Measurements from ENCODE around the gene CHKA.

CHKA gene

DNA sequence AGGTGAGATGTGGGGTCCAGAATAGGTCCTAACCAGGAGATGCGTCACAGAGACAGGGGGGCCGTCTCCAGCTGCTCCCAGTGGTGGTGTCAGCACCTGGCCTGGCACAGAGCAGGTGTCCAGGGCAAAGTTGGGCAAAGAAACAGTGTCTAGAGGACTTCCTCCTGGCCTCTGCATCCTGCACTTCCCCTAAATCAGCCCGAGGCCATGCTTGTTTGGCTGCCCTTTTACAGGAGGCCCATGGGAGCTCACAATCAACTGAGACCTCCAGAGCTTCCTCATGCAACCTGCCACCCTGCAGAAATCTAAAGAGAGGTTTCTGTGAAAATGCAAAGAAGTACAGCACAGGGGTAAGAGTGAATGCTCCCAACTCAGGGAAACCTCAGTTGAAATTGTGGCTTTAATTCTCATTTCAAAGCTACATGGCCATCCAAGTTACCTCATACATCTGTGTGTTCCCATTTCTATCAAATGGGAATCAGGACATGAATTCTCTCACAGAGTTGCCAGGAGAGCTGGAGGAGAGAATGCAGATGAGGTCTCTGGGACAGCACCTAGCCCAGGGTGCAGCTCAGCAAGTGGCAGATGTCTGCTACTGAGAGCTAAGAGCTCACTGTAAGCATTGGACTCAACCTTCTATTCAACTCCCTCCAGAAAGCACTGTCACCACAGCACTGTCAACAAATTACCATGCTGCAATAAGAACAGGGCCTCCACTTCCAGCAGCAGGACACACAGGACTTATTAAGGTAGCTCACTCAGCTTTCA, 49.7 kb downstream of the CHKA start:
- no peak for DNase-seq (ENCODE audit: low spot score)

DNA sequence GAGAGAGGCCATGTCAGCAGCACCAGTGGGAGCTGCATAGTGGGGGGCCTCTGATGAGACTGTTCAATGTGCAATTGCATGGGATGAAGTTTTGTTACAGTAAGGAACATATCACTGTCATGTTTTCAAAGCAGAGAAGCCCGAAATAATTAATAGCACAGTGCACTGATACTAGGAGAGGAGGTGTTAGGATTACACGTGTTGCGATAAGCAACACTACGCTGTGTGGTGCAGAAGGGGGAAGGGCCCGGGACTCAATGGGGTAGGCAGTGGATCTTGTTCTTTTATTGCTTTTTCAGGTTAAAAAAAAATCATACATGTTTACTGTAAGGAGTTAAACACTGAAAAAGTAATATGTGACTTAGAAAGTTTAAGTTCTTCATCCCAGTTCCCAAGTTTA, 53.2 kb downstream of the CHKA start:
- DNase-seq (ENCODE audit: low spot score), result no peak

DNA sequence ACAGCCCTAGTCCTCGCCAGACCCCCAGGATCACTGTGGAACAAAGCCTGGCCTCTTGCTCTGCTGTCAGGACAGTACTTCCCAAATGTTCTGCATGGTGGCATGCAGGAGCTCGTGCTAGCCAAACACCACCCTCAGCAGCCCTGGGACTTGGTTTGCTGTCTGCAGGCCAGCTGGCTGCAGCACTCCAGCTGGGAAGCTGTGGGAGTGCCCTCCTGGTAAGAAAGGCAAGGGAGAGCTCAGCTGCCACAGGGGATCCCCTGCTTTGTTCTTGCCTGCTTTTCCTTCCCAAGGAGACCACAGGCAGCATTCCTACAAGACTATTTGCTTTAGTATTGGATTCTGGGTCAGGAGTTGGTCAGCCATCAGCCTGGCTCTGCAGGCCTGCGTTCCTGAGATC, 54.4 kb downstream of the CHKA start:
- no peak for DNase-seq (ENCODE audit: low spot score)

DNA sequence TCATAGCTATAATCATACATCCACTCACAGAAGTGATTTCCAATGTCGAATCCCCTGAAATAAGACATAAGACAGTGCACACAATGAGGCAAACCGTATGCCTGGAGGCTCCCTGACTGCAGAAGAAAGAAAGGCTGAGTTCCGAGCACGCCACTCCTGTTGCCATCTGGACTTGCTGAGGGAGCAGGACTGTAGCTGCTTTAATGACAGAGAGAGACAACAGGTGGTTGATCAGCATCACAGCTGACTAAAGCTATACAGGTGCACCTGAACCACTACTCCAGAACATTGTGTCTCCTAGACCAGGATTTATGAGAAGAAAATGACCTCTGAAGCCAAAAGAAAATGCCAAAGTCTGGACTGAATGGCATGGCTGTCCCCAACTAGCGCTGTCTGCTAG, 55.3 kb downstream of the CHKA start:
- no peak for DNase-seq (ENCODE audit: low spot score)

DNA sequence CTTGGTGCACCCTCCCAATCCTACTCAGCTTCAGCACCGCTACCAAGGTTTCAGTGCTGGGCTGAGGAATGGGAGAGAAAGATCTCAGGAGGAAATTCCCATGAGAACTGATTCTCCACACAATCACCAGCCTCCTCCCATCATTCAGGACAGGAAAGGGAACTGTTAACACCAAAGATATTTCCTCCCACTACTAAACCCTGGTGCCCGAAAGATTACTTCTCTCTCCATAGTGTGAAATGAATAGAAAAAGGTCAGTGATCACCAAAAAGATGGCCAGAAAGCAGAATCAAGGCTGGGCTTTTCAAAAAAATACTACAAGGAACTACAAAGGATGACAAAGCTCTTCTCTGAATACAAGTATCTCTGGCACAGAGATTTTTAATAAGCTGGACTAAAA, 56.3 kb downstream of the CHKA start:
- no peak for DNase-seq (ENCODE audit: low spot score)

DNA sequence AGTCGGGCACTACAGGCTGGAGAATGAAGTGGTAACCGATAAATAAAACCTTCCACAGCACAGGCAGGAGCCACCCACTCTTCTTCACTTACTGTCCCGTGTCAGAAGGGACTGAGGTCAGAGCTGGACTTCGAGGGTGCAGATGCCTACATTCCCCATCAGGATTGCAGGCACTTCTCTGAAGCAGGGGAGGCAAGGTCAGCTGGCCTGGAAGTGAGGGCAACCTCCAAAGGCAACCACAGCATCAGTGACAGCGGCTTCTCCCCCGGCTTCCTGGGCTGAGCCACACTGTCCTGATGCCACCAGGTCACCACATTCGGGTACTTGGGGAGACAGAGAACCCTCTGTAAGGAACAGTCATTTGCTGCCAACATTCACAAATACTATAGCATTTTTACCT, 59.7 kb downstream of the CHKA start:
- no peak for DNase-seq (ENCODE audit: low spot score)

DNA sequence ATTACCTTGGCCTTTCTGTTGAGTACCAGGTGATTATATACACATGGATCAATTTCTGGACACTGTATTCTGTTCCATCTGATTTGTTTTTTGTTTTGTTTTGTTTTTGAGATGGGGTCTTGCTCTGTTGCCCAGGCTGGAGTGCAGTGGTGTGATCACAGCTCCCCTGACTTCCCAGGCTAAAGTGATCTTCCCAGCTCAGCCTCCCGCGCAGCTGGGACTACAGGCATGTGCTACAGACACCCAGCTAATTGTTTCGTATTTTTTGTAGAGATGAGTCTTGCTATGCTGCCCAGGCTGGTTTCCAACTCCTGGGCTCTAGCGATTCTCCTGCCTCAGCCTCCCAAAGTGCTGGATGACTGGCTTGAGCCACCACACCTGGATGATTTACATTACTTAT, 63.4 kb downstream of the CHKA start:
- DNase-seq (ENCODE audit: low spot score), result no peak

DNA sequence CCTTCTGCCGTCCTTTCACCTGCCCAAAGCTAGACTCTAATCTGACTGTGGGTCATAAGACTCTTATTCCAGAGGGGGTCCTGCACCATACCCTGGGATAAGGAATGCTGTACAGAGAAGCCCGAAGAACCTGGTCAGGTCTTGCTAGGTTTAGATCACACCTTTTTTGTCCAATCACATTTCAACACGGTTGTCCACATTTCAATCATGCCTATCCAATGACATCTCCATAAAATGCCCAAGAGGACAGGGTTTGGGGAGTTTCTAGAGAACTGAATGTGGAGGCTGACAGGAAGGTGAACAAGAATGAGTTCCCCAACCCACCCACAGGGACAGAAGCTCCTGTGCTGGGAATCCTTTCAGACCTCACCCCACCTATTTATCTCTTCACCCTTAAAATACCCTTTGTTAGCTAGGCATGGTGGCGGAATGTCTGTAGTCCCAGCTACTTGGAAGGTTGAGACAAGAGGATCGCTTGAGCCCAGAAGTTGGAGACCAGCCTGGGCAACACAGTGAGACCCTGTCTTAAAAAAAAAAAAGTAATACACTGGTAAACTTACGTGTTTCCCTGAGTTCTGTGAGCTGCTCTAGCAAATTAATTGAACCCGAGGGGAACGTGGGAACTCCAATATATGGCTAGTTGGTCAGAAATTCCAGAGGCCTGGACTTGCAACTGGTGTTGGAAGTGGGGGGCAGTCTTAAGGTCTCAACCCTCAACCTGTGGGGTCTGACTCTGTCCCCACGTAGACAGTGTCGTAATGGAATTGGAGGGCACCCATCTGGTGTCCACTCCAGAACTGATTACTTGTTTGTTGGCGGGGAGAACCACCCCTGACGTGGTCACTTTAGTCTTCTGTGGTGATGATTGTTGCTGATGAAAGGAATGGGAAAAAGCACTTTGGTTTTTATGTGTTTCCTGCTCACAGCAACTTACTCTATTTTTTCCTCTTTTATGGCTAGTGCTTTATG, 64.6 kb downstream of the CHKA start:
- DNase-seq (ENCODE audit: low spot score), result no peak

DNA sequence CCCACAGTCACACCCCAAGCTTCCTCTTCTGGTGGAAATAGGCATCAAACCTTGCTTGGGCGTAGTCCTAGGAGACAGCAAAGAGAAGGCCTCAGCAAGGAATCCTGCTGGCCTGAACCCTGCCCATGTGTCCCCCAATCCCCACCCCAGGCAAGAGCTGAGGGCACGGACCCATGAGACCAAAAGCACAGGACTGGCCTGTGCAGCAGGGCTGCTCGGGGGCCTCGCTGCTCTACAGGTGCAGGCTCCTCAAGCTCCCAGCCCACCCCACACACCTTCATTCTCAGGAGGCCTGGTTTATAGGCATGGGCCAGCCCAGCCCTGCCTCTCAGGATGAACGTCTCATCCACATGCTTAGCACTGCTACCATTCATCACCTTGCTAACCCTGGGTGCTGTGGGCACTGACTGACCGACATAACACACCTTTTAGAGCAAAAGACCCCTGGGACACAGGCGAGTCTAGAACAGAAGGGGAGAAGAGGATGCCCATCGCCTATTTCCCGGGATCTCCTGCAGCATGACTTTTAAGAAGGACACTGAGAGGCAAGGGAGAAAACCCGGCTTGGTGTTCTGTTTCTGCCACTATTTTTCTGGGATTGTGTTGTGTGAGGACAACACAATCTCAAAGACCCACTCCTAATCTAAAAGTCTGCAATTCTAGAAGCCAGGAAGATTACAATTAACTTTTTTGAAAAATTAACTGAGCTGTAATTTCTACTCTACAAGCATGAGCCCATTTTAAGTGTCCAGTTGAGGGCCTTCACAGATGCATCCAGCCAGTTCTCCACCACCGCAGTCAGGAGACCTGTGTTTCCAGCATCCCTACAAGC, 67.0 kb downstream of the CHKA start:
- no peak for DNase-seq (ENCODE audit: low spot score)

DNA sequence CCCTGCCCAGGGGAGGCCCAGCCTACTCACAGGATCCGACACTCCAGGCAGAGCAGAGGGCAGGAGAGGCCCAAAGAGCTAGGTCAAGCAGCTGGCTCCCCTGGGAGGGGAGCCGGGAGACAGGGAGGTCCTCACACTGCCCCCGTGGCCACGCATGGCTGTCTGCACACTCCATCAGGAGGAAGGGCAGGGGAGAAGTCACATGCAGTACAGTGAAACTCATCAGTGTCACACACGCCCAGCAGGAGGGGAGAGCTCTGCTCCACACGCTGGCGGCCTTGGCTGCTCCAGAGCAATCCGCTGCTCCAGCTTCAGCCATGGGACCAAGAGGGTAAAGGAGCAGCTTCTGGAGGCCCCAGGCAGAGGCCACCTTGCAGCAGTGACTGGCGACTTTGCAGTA, 68.1 kb downstream of the CHKA start:
- DNase-seq (ENCODE audit: low spot score), result no peak

DNA sequence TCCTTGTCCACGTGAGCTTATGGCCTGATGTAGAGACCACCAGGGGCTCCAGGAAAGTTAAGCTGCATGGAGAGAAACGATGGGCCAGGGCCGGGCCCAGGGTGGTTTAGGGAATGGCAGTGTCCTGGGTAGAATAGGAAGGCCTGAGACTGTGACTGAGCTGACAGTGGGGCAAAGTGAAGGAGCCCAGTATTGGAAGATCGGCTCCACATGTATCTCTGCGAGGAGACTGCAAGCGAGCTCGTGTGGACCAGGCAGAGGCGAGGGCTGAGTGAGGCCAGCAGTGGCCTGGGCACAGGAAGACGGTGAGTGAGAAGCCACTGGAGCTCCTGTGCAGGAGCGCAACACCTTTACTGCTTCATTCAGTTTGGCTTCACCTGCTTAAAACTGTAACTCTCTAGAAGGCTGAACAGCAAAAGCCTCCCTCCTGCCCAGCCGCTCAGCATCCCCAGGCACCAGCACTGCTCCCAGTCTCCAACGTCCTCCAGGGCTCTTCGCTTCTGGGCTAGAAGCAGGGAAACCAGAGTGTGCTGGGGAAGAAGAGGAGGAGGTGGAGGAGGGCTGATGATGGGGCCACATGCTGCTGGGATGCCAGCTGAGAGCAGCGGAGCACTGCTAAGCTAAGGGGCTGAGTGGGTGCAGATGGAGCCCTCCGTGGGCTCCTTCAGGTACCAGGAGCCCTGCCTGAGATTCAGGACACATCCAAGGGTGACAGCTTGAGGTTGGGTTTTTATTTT, 68.9 kb downstream of the CHKA start:
- DNase-seq (ENCODE audit: low spot score), result no peak

DNA sequence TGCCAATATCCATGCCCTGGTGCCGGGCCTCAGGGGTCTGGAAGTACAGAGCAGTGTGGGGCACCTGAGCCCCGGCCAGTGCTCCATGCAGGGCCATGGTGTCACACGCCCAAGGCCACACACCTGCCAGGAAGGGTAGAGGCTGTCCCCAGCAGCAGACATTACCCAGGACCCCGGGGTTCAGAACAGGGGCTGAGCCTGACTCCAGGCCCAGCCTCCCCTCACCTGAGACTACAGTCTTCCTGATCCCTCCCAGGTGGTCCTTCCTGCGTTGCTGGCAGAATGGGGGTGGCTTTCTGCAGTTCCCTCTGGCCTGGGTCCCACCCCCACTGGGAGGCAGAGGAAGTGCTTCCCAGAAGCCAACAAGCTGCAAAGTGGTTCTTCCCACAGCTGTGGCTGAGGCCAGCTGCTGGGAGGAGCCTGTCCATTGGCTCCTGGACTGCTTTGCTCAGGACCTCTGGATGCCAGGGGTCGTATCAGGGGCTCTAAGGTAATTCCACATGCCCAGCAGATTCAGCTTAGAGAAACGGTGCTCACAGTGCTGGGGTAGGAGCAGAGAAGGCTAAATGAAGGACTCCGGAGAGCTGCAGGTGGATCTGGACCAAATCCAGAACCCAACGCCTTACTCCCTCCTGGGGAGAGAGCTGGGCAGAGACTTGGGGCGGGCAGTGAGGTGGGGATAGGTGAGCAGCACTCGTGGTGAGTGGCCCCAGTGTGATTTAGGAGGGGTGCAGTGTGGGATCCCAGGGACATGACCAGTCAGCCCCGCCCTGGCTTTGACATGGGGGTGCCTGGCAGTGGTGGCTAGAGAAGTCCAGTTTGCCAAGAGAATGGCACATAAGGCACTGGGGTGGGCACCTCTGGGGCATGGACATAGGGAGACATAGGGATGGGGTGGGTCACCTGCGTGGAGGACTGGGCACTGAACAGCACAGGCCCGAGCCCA, 69.7 kb downstream of the CHKA start:
- DNase-seq (ENCODE audit: low spot score), result no peak

DNA sequence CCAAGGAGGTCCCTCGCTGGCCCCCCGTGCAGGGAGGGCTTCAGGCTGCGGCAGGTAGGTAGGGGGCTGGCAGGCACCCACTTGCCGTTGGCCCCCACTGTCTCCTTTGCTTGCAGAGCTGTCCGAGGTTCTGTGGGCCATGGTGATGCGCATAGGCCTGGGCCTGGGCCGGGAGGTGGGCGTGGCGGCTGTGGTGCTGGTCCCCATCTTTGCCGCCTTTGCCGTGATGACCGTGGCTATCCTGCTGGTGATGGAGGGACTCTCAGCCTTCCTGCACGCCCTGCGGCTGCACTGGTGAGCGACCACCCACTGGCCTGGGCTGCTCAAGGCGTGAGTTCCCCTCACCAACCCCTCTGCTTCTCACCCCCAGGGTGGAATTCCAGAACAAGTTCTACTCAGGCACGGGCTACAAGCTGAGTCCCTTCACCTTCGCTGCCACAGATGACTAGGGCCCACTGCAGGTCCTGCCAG, 70.8 kb downstream of the CHKA start:
- no peak for DNase-seq (ENCODE audit: low spot score)

DNA sequence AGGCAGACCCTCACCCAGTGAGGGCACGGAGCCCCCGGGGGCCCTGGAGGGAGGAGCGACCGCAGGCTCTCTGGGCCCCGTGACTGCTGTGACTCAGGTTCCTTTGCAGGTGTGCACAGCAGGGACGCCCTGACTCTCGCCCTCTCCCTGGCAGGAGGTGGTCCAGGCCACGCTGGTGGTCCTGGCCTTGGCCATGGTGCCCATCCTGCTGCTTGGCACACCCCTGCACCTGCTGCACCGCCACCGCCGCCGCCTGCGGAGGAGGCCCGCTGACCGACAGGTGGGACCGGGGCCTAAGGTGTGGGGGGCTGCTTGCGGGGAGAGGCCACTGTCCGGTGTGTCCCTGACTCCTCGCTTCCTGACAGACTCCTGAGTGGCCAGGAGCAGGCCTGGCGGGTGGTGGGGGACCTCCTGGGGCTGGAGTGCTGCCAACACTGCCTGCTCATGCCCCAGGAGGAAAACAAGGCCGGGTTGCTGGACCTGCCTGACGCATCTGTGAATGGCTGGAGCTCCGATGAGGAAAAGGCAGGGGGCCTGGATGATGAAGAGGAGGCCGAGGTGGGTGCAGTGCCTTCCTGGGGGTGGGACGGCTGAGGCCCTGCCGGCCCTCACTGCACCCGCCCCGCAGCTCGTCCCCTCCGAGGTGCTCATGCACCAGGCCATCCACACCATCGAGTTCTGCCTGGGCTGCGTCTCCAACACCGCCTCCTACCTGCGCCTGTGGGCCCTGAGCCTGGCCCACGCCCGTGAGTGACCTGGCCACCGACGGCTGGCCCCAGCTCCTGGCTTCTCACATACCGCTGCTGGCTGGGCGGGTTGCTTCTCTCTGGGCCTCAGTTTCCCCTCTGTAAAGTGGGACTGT, 71.4 kb downstream of the CHKA start:
- no peak for DNase-seq (ENCODE audit: low spot score)

DNA sequence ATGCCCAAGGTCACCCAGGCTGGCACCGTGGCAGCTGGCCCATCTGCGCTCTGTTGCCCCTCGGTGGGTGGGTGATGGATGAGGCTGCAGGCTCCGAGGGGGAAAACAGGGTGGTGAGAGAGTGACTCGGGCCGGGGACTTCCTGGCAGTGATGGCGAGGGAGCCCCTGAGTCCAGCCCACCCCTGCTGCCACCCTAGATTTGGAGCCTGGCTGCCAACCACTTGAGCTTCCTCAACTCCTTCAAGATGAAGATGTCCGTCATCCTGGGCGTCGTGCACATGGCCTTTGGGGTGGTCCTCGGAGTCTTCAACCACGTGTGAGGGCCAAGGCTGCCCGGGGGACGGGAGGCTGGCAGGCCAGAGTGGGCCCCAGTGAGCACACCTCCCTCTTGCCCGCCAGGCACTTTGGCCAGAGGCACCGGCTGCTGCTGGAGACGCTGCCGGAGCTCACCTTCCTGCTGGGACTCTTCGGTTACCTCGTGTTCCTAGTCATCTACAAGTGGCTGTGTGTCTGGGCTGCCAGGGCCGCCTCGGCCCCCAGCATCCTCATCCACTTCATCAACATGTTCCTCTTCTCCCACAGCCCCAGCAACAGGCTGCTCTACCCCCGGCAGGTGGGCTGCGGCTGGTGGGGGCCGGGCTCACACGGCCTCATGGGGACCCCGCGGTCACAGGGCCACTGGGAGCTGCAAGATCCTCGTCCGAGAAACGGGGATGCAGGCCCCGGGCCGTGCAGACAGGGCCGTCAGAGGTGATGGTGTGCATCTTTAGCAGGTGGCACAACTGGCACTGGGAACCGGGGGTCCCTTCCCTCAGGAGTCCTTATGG, 72.3 kb downstream of the CHKA start:
- no peak for DNase-seq (ENCODE audit: low spot score)

DNA sequence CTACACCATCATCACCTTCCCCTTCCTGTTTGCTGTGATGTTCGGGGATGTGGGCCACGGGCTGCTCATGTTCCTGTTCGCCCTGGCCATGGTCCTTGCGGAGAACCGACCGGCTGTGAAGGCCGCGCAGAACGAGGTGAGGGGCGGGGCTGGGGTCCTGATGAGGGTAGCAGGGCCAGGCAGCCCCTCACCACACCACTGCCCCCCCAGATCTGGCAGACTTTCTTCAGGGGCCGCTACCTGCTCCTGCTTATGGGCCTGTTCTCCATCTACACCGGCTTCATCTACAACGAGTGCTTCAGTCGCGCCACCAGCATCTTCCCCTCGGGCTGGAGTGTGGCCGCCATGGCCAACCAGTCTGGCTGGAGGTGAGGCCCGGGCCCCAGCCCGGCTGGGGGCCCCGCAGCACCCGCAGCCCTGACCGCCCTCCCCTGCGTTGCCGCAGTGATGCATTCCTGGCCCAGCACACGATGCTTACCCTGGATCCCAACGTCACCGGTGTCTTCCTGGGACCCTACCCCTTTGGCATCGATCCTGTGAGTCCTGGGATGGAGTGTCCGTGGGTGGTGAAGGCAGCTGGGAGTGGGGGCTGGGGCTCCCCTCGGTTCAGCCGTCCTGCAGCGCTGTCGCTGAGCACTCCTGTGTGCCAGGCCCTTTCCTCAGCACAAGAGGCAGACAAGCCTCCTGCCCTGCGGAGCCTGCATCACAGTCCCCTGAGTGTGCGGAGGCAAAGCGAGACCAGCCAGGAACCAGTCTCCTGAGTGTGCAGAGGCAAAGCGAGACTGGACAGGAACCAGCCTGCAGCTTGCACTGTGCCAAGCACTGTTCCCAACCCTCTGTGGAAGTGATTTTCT, 73.5 kb downstream of the CHKA start:
- DNase-seq (ENCODE audit: low spot score), result no peak

DNA sequence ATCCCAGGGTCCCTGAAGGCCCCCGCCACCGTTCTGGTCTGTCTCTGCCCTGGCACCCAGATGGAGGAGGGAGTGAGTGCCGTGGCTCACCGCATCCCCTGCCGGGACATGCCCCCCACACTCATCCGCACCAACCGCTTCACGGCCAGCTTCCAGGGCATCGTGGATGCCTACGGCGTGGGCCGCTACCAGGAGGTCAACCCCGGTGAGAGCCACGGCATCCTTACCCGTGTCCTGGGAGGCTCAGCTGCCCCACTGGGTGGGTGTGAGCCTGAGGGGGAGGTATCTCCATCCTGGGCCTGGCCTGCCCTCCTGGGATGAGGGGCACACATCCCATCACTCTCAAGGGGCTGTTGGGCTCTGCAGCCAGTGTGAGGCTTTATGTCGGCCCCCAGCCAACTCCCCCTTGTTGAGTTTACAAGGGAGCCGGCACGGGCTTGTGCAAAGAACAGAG, 76.3 kb downstream of the CHKA start:
- no peak for DNase-seq (ENCODE audit: low spot score)

Data from activated CD4-positive, alpha-beta T cell treated with anti-CD3 and anti-CD28 coated beads, Interleukin-2, Interleukin-4, amounts not matched to agents 100 ng/mL and 50 ng/mL, durations not matched to agents 16 hours and 8 hours (primary cell).